ENCODE measurements around the gene TRAK1. TPM values are rescaled to one million over a fixed set of nuclear protein-coding genes. Genes with fewer than 3 reads are reported as not detected.

Gene TRAK1
- total RNA-seq, 1 experiment from 2014 or later = 41.0 TPM

DNA sequence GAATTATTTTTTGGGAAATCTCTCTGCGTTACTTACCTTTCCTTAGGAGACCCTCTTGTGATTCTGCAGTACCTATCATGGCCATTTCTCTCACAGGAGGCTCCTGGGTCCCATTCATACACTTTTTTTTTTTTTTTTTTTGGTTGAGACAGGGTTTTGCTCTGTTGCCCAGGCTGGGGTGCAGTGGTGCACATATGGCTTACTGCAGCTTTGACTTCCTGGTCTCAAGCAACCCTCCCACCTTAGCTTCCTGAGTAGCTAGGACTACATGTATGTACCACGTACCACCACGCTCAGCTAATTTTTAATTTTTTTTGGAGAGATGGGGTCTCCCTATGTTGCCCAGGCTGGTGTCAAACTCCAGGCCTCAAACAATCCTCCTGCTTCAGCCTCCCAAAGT lies 36.1 kb downstream of the TRAK1 start:
- H3K9me3 Mint-ChIP-seq = no peaks in the 10 kb centered on the region
- H3K4me1 Mint-ChIP-seq = peaks cover 18% of the 10 kb centered on the region
- no peaks in the 10 kb centered on the region for H3K27me3 Mint-ChIP-seq (ENCODE audit: low read depth)
- TF ChIP-seq ZNF671 (CRISPR knock-in tag; IDR thresholded peaks at IDR 0.05) (no peak), RORB (CRISPR knock-in tag; IDR thresholded peaks at IDR 0.05) (no peak), NFYB (CRISPR knock-in tag; conservative IDR thresholded peaks at IDR 0.05; ENCODE audit: low read depth) (no peak), ZNF423 (CRISPR knock-in tag; IDR thresholded peaks at IDR 0.05) (no peak), JUN (CRISPR knock-in tag; IDR thresholded peaks at IDR 0.05) (no peak), CREB1 (CRISPR knock-in tag; IDR thresholded peaks at IDR 0.05) (no peak), ELF4 (CRISPR knock-in tag; IDR thresholded peaks at IDR 0.05; ENCODE audit: low read depth) (no peak), ZNF263 (CRISPR knock-in tag; IDR thresholded peaks at IDR 0.05; ENCODE audit: low read depth) (no peak), SMAD3 (CRISPR knock-in tag; IDR thresholded peaks at IDR 0.05; ENCODE audit: borderline replicate concordance) (no peak), NFATC4 (CRISPR knock-in tag; IDR thresholded peaks at IDR 0.05) (no peak), GTF2I (CRISPR knock-in tag; conservative IDR thresholded peaks at IDR 0.05) (no peak)
- TF ChIP-seq, protein P1, sequence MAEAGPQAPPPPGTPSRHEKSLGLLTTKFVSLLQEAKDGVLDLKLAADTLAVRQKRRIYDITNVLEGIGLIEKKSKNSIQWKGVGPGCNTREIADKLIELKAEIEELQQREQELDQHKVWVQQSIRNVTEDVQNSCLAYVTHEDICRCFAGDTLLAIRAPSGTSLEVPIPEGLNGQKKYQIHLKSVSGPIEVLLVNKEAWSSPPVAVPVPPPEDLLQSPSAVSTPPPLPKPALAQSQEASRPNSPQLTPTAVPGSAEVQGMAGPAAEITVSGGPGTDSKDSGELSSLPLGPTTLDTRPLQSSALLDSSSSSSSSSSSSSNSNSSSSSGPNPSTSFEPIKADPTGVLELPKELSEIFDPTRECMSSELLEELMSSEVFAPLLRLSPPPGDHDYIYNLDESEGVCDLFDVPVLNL (CRISPR knock-in tag; IDR thresholded peaks at IDR 0.05; ENCODE audit: borderline replicate concordance, low read depth) = no peak
- TF ChIP-seq, protein P2, sequence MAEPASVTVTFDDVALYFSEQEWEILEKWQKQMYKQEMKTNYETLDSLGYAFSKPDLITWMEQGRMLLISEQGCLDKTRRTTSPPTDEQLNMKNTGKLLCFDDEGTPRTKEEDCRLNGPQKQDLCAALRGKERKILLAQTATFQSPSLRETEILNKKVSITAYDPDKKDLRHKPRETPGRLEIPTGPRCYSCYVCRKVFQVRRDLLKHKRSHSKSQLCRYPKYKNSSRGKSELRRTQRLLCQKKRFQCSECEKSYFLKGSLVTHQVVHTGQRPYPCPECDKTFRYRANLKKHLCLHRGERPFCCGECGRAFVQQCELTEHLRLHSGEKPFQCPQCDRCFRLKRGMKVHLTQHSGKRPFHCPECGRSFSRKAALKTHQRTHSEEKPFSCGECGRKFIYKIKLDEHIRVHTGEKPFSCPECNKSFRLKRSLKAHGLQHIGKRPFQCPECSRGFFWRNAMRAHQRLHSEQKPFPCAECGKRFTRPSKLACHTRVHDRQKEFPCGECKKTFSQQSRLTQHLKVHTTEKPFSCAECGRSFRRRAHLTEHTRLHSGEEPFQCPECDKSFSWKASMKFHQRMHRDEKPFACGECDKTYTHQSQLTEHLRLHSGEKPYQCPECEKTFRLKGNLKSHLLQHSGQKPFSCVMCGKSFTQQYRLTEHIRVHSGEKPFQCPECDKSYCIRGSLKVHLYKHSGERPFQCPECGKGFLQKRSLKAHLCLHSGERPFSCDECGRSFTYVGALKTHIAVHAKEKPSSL (CRISPR knock-in tag; conservative IDR thresholded peaks at IDR 0.05) = no peak
- H3K27ac Mint-ChIP-seq = no peak overlapping the region
- no peak overlapping the region for H3K4me3 Mint-ChIP-seq
- DNase-seq (ENCODE audit: low spot score) (no peak), ATAC-seq (no peak)
- peaks cover 5% of the 10 kb centered on the region for H3K36me3 Mint-ChIP-seq
- POLR2A ChIA-PET = no interaction called here
- CTCF ChIA-PET = interaction anchor here (3.6 kb wide), 1 partner anchor 64 kb away, joined by 28 read pairs; no protein-coding TSS in a partner anchor

DNA sequence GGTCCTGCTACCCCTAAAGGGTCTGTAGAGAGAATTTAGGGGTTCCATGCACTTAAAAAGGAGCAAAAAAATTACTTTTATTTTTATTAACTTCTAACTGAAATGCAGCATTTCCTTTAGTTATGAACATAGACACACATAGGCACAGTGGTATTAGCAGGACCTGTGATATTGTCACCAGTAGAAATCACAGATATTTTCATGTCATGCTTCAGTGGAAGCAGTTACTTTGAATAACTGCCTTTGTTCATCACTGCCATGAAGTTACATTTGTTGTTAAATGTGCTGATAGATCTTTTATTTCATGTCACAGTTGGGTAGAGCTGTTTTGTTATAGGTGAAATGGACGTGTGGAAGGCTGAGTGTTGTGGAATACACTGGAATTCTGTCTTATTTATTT lies 37.4 kb downstream of the TRAK1 start:
- peaks cover 5% of the 10 kb centered on the region for H3K4me1 Mint-ChIP-seq
- ChIA-PET CTCF (interaction anchor here (0.8 to 3.6 kb wide), 2 partner anchors 61 to 63 kb away, joined by 3 to 28 read pairs; no protein-coding TSS in a partner anchor), POLR2A (no interaction called here)
- H3K9me3 Mint-ChIP-seq = no peaks in the 10 kb centered on the region
- peaks cover 5% of the 10 kb centered on the region for H3K36me3 Mint-ChIP-seq
- ATAC-seq (no peak), DNase-seq (ENCODE audit: low spot score) (no peak)
- no peaks in the 10 kb centered on the region for H3K27me3 Mint-ChIP-seq (ENCODE audit: low read depth)
- H3K4me3 Mint-ChIP-seq = no peak overlapping the region
- H3K27ac Mint-ChIP-seq = no peak overlapping the region
- TF ChIP-seq CBFB (CRISPR knock-in tag; IDR thresholded peaks at IDR 0.05; ENCODE audit: low read depth) = no peak
- TF ChIP-seq, protein P3, sequence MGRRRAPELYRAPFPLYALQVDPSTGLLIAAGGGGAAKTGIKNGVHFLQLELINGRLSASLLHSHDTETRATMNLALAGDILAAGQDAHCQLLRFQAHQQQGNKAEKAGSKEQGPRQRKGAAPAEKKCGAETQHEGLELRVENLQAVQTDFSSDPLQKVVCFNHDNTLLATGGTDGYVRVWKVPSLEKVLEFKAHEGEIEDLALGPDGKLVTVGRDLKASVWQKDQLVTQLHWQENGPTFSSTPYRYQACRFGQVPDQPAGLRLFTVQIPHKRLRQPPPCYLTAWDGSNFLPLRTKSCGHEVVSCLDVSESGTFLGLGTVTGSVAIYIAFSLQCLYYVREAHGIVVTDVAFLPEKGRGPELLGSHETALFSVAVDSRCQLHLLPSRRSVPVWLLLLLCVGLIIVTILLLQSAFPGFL (CRISPR knock-in tag; IDR thresholded peaks at IDR 0.05; ENCODE audit: borderline replicate concordance) = no peak
- TF ChIP-seq, protein P4, sequence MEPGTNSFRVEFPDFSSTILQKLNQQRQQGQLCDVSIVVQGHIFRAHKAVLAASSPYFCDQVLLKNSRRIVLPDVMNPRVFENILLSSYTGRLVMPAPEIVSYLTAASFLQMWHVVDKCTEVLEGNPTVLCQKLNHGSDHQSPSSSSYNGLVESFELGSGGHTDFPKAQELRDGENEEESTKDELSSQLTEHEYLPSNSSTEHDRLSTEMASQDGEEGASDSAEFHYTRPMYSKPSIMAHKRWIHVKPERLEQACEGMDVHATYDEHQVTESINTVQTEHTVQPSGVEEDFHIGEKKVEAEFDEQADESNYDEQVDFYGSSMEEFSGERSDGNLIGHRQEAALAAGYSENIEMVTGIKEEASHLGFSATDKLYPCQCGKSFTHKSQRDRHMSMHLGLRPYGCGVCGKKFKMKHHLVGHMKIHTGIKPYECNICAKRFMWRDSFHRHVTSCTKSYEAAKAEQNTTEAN (CRISPR knock-in tag; IDR thresholded peaks at IDR 0.05) = no peak
- TF ChIP-seq, protein P5, sequence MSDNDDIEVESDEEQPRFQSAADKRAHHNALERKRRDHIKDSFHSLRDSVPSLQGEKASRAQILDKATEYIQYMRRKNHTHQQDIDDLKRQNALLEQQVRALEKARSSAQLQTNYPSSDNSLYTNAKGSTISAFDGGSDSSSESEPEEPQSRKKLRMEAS (CRISPR knock-in tag; IDR thresholded peaks at IDR 0.05) = no peak
- TF ChIP-seq ZNF121 (CRISPR knock-in tag; IDR thresholded peaks at IDR 0.05) = no peak
- no peak for TF ChIP-seq ZNF416 (CRISPR knock-in tag; IDR thresholded peaks at IDR 0.05)
- no peak for TF ChIP-seq SOX15 (CRISPR knock-in tag; IDR thresholded peaks at IDR 0.05)
- TF ChIP-seq, protein P6, sequence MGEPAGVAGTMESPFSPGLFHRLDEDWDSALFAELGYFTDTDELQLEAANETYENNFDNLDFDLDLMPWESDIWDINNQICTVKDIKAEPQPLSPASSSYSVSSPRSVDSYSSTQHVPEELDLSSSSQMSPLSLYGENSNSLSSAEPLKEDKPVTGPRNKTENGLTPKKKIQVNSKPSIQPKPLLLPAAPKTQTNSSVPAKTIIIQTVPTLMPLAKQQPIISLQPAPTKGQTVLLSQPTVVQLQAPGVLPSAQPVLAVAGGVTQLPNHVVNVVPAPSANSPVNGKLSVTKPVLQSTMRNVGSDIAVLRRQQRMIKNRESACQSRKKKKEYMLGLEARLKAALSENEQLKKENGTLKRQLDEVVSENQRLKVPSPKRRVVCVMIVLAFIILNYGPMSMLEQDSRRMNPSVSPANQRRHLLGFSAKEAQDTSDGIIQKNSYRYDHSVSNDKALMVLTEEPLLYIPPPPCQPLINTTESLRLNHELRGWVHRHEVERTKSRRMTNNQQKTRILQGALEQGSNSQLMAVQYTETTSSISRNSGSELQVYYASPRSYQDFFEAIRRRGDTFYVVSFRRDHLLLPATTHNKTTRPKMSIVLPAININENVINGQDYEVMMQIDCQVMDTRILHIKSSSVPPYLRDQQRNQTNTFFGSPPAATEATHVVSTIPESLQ (CRISPR knock-in tag; IDR thresholded peaks at IDR 0.05) = no peak
- TF ChIP-seq, protein P7, sequence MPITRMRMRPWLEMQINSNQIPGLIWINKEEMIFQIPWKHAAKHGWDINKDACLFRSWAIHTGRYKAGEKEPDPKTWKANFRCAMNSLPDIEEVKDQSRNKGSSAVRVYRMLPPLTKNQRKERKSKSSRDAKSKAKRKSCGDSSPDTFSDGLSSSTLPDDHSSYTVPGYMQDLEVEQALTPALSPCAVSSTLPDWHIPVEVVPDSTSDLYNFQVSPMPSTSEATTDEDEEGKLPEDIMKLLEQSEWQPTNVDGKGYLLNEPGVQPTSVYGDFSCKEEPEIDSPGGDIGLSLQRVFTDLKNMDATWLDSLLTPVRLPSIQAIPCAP (CRISPR knock-in tag; IDR thresholded peaks at IDR 0.05) = no peak
- TF ChIP-seq CREB1 (CRISPR knock-in tag; IDR thresholded peaks at IDR 0.05) = no peak
- TF ChIP-seq FOXK1 (CRISPR knock-in tag; IDR thresholded peaks at IDR 0.05) = no peak
- no peak for TF ChIP-seq EMX1 (CRISPR knock-in tag; IDR thresholded peaks at IDR 0.05)
- no peak for TF ChIP-seq OVOL2 (CRISPR knock-in tag; IDR thresholded peaks at IDR 0.05; ENCODE audit: borderline replicate concordance)
- TF ChIP-seq MYBL2 (CRISPR knock-in tag; IDR thresholded peaks at IDR 0.05) = no peak
- TF ChIP-seq ATF1 (CRISPR knock-in tag; IDR thresholded peaks at IDR 0.05) = no peak
- TF ChIP-seq HMGA2 (CRISPR knock-in tag; IDR thresholded peaks at IDR 0.05) = no peak
